Skeletal muscle cell (primary cell): Measurements from ENCODE around the gene B3GAT3.
"Not testable (repeated sequence)": the region's sequence is repeated elsewhere in the genome, so short reads cannot be mapped to it uniquely, and the experiment has no call there.

ENCODE experiments used
- DNase-seq: peaks from one replicate; pipeline ENCODE4 v3.0.0-alpha.2; 2010; ENCODE audit warnings: low read depth
- H3K4me3 ChIP-seq: 2 replicates; pipeline ENCODE4 v1.5.1; 2011; ENCODE audit warnings: low read depth, mild to moderate bottlenecking, control low read depth, low read length, moderate library complexity

B3GAT3 gene

DNA sequence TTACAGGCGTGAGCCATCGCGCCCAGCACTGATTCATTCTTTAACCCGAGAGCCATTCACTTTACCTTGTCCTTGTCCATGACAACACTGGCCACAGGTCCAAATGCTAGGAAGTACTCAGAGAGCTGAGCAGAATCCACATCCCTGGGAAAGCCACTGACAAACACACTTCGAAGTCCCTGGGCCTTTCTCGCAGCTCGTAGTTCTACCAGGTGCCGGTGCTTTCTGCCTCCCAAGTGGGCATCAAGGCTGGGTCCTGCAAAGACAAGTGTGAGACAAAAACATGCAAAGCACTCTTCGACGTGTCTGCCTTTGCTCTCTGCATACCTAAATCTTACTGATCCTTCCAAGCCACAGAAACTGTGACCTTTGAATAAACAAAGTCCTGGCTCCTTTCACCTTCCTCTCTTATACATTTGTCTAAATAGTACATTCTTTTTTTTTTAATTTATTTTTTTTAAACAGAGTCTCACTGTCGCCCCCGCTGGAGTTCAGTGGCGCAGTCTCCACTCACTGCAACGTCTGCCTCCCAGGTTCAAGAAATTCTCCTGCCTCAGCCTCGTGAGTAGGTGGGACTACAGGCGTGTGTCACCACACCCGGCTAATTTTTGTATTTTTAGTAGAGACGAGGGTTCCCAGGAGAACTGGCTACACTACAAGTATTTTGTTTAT, 32.7 kb downstream of the B3GAT3 start:
- H3K4me3 ChIP-seq: no peak overlapping the region
- DNase-seq: no peak

DNA sequence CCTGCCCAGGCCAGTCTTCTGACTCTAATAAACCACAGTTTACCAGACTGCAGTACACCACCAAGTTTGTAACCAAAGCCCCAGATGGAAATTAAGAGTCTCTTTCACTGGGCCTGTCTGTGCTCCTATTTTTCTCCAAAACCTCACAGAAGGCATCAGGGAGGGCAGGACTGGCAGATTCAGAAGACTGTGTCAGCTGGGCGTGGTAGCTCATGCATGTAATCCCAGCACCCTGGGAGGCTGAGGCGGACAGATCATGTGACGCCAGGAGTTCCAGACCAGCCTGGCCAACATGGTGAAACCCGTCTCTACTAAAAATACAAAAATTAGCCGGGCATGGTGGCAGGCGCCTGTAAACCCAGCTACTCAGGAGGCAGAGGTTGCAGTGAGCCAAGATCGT, 36.4 kb downstream of the B3GAT3 start:
- DNase-seq, H3K4me3 ChIP-seq: not testable (repeated sequence)

DNA sequence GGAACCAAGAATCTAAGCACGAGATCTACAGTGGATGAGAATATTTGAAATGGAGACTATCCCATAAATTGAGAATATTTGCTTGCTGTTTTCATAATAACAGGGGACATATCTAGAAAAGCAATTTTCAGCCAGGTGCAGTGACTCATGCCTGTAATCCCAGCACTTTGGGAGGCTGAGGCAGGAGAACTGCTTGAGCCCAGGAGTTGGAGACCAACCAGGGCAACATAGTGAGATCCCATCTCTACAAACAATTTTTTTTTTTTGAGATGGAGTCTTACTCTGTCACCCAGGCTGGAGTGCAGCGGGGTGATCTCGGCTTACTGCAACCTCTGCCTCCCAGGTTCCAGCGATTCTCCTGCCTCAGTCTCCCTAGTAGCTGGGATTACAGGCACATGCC, 40.1 kb downstream of the B3GAT3 start:
- not testable (repeated sequence) for H3K4me3 ChIP-seq, DNase-seq

DNA sequence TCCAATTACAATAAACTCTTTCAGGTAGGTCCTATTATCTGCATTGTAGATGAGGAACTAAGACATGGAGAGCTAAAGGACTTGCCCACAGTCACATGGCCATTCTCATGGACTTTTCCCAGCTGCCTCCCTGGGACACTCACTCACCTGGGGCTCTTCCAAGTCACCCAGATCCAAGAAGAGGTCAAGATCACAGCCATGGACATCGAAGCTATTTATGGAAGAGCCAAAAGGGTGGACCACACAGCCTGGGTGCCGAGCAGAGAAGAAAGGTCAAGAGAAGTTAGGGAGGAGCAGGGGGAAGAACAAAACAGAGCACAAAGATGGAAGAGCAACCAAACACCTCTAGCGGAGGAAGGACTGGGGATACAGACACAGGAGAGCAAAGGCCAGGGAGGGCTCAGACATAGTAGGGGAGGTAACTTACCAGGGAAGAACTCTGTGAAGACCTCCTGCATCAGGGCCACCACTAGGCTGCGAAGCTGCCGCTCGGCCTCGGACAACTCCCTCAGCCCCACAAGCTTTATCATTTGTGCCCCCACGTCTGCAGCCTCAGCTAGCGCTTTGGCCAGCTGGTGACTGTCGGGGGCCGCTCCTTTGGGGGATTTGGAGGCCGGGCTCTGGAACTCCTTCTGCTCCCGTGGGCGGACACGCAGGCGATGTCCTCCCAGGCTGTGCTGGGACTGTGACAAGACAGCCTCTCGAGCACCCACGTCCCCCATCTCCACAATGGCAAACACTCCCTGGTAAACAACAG, 40.6 kb downstream of the B3GAT3 start:
- no peak overlapping the region for H3K4me3 ChIP-seq
- no peak for DNase-seq

- DNase-seq: no peak
- H3K4me3 ChIP-seq: no peak overlapping the region
Measured at GRCh38 chr11:62579252-62579651, 42.5 kb downstream of the B3GAT3 start.

DNA sequence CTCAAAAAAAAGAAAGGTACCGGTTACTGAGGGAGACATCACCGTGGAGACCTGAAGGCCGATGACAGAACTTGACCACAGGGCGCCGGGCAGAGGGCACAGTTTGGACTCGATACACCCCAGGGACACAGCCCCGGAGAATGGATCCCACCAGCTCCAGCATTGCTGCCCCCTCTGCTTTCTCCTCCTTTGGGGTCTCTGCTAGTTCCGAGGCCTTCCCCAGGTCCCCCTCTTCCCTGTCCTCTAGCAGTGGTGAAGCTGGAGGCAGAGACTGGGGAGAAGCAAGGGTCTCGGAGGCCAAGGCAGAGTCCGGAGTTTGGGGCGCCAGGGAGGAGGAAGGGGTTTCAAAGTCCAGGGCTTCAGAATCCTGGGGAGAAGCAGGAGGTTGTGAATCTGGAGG, 43.2 kb downstream of the B3GAT3 start:
- DNase-seq: no peak

DNA sequence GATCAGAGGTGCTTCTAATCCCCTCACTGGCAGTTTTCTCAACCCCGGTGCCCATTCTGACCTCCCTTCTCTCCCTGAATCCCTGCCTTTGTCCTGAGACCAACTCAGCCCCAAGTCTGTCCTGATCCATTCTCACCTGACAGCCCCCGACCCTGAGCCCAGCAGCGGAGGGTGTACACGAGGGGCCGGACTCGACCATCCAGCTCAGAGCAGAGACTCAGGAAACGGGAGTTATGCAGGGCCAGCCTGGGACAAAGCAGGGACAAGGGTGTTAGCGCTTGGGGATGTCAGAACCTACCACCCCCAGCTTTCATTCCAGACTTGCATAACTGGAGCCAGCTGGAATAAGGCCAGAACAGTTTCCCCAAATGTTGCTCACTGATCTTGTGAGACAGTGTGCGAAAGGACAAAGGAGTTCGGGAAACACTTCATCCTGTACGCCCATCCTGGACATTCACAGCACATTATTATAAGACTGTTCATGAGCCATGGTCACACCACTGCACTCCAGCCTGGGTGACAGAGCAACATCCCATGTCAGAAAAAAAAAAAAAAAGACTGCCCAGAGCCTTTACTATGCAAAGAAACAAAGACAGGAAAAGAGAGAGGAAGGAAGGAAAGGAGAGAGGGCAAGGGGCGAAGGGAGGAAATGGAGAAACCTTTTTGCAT, 44.6 kb downstream of the B3GAT3 start:
- H3K4me3 ChIP-seq: no peak overlapping the region
- DNase-seq: no peak

More for the DNA sequence above, 43.2 kb downstream of the B3GAT3 start:
- no peak overlapping the region for H3K4me3 ChIP-seq

- DNase-seq: no peak
- H3K4me3 ChIP-seq: no peak overlapping the region
Measured at GRCh38 chr11:62575837-62576236, 45.9 kb downstream of the B3GAT3 start.

DNA sequence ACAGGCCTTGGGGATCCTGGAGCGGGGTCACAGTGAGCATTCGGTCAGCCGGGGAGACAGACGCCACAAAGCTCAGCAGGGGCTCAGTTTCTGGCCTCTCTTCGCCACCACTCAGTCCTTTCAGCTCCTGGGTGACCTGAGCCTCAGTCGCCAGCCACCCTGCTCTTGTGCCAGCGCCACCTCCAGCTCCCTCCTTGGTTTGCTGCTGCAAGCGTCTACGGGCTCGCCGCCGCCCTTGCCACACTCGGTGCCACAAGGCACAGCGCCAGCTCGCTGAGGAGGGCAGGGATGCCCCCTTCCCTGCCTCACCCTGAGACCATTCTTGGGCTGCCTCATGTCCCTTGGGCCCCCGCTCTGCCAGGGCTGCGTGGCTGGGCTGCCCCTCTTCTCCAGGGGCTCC, 46.6 kb downstream of the B3GAT3 start:
- H3K4me3 ChIP-seq: peak overlapping the region; percentile 62
- DNase-seq: no peak

- no peak for DNase-seq
- peak overlapping the region; percentile 62 for H3K4me3 ChIP-seq
Measured at GRCh38 chr11:62574363-62575071, 47.3 kb downstream of the B3GAT3 start.

DNA sequence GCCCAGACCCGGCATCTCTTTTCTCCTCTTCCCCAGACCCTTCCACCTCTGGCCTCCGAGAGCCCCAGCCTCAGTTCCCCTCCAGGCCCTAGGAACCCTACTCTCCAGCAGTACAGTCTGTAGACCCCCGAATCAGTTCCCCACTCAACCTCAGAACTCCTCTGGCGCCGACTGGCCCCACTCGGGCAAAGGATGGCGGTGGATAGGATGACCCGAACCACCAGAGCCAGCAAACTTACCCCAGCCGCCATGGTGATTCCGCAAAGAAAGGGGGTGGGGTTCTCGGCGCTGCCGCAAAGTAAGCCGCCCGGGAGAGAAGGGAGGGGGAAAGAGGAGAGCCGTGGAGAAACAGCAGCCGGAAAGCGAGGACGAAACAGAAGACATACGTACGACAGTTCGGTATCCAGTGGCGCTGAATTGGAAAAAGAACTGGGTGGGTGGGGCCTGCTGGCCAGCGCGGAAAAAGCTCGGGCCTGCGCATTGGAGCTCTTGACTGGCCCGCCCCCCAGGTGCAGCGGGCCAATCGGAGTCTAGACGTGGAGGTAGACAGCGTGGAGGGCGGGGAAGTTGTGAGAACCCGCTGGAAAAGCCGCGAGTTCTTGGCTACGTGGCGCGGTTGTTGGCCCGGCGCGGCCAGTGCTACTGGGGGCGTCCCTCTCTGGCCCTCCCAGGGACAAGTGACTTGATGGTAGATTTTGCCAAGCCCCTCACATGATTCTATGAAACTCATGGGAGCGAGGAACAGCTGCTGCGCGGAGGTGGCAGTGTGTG, 48.0 kb downstream of the B3GAT3 start, which contains the start of gene EEF1G:
EEF1G (minus strand) TSS at position 300 of the 771 bp plus-strand sequence; CDS start at position 251, 49 bp downstream.
- peak within 1 kb of the TSS; percentile 98 for H3K4me3 ChIP-seq
- DNase-seq: peak; percentile 100

- peak overlapping the region; percentile 98 for H3K4me3 ChIP-seq
- no peak for DNase-seq
Measured at GRCh38 chr11:62573006-62573591, 48.7 kb downstream of the B3GAT3 start.

- DNase-seq: no peak
- H3K4me3 ChIP-seq: peak overlapping the region; percentile 98
Measured at GRCh38 chr11:62572431-62572830, 49.4 kb downstream of the B3GAT3 start.

DNA sequence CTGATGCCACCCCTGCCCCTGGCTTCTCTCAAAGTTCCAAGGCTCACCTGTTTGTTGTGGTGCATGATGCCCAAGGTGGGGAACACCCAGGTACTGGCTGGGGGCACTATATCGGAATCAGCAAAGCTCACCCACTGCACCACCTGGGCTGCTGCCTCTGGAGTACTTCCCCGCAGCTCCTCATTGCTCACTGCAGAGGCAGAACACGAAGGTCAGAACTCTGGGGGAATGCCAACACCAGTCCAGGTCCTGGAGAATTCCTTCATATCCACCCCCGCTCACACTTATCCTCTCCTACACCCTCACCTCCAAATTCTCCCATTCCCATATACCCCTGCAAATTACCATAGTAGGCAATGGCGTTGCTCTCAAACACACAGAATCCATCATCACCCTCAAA, 50.3 kb downstream of the B3GAT3 start:
- DNase-seq, H3K4me3 ChIP-seq: not testable (repeated sequence)

- H3K4me3 ChIP-seq, DNase-seq: not testable (repeated sequence)
Measured at GRCh38 chr11:62570903-62571302, 50.9 kb downstream of the B3GAT3 start.

GRCh38 chr11:62569611-62570010, 52.2 kb downstream of the B3GAT3 start:
- no peak overlapping the region for H3K4me3 ChIP-seq
- no peak for DNase-seq

DNA sequence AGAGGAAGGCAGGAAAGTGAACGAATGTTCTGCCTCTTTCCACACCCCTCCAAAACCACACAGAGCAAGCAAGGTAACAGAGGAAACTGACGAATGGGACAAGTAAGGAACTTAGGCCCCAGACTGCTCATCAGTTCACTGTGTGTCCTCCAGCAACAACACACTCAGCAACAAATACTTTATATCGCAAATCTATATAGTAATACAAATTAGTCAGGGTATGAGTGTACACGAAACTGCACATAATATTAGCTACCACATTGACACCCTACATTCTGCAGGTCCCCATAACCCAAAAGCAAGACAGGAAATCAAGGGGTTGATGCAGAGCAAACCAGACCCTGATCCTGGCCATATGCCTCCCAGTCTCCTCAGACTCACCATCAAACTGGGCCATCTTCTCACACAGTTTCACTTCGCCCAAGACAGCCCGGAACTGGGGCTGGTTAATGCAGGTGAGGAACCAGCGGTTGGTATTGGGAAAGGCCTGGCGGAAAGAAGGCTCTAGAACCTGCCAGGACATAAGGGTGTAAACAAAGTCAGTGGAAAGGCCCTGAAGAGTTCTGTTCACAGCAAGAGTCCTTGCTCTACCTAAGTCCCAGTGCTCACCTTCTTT, 54.7 kb downstream of the B3GAT3 start:
- DNase-seq: no peak
- H3K4me3 ChIP-seq: no peak overlapping the region

GRCh38 chr11:62566247-62566646, 55.5 kb downstream of the B3GAT3 start:
- H3K4me3 ChIP-seq: no peak overlapping the region
- no peak for DNase-seq
